Stimulated activated CD4-positive, alpha-beta T cell treated with anti-CD3 and anti-CD28 coated beads, Interleukin-4, amount 100 ng/mL, for 24 hours (primary cell): ENCODE results near the gene CCDC88A.
"Not testable (repeated sequence)": the region's sequence is repeated elsewhere in the genome, so short reads cannot be mapped to it uniquely, and the experiment has no call there.

Experiments used
- DNase-seq: peaks from one replicate; pipeline ENCODE4 v3.0.0-alpha.2; 2020

CCDC88A gene

DNA sequence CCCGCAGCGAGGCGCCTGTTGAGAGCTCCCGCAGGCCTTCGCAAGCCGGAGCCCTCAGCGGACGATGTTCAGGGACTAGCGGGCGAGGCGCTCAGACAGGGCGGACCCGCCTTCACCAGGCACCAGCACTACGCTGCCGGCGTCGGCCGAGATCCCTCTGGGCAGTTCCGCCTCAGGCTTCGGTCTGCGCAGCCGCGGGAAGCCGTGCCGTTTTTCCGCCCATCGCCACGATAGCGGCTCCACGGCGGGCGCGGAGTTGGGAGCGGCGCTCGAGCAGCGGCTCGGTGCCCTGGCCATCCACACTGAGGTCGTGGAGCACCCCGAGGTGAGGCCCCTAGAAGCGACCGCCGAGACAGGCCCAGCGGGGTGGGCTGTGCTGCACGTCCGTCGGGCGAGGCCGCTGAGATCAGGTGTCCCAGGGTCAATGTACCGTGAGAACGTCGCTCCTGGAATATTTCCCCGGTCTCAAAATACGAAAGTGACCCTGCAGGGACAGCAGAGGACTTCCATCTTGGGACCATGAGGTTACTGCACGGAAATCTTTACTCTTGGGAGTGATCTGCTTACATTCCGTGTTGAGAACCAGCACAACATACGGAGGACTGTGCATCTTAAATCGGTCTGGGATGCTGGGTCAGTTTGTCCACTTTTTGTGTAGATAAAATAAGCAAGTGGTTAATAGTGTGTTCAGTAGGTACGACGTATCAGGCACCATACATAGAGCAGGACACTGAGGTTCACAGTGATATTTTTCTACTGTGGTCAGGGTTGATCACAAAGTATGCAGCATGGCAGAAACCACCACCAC lies 137.3 kb downstream of the CCDC88A start:
- peak; percentile 89 for DNase-seq

DNA sequence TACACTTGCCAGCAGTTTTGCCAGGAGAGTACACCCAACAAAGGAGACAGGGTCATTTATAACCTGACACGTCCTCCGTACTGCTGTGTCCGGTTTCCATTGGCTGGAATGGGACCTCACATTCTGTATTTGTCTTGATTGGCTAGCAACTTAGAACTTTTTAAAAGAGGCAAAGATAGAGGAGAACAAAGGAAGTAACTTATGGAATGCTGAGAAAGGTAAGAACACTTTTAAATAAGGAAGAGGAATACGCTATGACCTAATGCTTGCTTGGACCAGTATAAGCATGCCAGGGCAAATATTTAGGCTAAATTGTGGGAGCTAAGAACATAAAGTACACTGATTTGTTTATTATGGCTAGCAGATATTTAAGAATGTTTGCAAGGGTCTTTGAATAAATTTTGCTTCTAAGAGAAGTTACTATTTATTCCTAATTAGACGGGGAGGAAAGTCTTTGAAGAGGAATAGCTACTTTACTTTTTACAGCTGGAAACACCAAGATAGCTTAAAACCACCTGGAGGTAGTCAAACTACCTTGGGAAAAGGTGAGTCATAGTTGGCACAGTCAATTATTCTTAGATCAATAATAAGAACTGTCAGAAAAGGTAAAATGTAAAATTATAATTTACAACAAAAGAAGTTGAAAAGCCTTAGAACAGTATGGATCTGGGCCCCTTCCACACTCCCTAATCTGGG lies 138.7 kb downstream of the CCDC88A start:
- DNase-seq: not testable (repeated sequence)

DNA sequence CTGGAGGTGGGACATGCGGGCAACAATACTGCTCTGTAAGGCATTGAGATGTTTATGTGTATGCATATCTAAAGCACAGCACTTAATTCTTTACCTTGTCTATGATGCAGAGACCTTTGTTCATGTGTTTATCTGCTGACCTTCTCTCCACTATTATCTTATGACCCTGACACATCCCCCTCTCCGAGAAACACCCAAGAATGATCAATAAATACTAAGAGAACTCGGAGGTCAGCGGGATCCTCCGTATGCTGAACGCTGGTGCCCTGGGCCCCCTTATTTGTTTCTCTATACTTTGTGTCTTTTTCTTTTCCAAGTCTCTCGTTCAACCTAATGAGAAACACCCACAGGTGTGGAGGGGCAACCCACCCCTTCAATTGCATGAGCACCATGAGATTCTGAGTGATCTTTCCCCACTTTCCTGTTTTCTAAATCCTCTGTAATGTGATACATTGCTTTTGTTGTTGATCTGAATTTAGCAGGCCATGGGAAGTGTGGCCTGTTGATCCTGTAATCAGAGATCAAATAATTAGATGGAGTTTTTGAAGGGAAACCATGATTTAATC lies 139.7 kb downstream of the CCDC88A start:
- DNase-seq: not testable (repeated sequence)

DNA sequence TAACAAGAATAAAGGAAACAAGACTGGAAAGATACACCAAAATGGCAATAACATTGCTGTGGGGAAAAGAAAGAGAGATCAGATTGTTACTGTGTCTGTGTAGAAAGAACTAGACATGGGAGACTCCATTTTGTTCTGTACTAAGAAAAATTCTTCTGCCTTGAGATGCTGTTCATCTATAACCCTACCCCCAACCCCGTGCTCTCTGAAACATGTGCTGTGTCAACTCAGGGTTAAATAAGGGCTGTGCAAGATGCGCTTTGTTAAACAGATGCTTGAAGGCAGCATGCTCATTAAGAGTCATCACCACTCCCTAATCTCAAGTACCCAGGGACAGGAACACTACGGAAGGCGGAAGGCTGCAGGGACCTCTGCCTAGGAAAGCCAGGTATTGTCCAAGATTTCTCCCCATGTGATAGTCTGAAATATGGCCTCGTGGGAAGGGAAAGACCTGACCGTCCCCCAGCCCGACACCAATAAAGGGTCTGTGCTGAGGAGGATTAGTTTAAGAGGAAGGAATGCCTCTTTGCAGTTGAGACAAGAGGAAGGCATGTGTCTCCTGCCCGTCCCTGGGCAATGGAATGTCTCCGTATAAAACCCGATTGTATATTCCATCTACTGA lies 140.3 kb downstream of the CCDC88A start:
- DNase-seq: not testable (repeated sequence)

DNA sequence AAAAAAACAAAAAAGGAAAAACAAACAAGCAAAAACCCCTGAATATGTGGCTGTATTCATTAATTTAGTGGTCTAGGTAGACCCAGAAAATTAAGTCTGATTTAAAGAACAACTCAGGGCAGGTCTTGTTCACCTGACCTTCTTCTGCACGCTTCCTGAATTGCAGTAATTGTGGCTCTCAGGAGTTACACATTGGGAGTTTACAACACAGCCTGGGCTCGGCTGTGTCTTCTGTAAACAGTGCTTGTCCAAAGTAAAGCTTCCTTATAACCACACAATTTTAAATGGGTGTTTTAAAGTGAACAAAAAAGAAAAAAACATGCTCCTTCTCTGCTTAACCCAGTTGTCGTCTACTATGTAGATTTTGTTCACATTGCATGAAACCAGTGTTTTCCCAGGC lies 142.3 kb downstream of the CCDC88A start:
- DNase-seq: no peak

DNA sequence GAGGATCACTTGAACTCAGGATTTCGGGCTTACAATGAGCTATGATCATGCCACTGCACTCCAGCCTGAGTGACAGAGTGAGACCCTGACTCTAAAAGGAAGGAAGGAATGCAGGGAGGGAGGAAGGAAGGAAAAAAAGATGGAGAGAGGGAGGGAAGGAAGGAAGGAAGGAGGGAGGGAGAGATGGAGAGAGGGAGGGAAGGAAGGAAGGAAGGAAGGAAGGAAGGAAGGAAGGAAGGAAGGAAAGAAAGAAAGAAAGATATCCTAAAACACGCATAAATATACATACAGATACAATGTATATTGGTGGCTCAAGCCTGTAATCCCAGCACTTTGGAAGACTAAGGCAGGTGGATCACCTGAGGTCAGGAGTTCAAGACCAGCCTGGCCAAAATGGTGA lies 145.3 kb downstream of the CCDC88A start:
- DNase-seq: not testable (repeated sequence)

DNA sequence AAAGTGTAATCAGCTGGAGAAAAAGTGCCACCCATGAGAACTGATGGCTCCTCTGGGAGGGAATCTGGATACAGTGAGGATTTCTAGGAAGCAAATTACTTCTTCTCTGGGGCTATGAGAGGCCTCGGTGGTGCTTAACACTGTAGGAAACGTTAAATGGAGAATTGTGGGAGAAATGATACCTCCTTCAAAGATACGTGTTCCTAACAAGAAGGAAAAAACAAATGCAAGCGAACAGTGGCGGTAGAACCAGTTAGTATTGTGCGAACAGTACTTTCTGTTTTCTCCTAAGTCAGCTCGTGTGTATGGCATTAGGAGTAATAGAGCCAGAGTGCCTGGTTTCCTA lies 150.0 kb downstream of the CCDC88A start:
- no peak for DNase-seq

DNA sequence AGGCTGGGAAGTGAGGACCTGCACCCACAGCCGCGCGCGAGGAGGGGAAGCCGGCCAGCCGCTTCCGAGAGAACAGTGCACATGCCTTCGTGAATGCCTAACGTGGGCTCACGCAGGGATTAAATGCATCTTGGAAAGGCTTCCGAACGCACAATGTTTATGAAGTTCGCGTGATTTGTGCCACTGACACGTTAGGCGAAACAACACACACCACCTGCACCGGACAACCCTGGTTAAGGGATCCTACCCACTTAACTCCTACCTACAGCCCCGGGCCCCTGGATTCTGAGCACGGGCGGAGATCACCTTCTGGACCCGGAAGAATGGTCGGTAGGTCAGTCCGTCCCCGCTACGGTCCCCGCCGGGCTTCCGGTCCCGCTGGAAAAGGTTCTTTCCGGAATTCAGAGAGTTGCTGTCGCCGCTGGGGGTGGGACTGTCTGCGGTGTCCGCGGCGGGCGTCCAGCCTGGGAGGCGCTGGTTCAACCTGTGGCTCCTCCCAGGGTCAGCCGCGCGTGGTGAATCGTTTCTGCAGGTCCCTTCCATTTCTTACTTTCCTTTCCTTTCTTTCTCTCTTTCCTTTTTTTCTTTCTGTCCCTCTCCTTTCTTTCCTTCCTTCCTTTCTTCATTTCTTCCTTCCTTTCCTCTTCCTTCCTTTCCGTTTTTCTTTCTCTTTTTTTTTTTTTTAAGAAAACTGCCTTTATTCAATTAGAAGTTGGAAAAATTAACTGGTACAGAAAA lies 150.6 kb downstream of the CCDC88A start, which contains the start of gene MTIF2:
TSS of gene MTIF2 (minus strand) at position 325 of the 738 bp plus-strand sequence. CDS start 5,373 bp downstream, outside the sequence.
- peak; percentile 92 for DNase-seq

DNA sequence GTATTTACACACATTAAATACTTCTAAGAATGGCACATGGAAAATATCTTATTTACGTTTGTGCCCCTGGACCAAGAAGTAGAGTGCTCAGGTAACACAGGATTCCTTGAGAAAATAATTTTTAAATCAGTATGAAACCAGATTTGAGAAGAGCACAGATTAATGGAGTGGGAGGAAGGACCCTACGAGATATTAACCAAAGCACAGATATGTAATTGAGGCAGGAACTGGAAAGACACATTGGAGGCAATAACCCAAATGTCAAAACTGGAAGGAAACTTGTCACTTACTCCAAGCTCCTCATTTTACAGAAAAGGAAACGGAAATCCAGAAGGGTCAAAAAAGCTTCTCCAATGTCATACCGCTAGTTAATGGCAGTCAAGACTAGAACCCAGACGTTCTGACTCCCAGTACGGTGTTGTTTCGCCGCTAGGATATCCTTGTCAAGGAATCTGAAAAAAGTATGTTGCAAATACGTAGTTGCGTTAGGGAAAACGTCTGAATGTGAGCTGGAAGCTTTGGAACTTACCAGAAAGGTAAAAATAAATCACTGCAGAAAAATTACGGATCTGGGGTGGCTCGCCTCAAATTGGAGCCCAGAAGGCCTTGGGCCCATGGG lies 151.3 kb downstream of the CCDC88A start:
- no peak for DNase-seq

DNA sequence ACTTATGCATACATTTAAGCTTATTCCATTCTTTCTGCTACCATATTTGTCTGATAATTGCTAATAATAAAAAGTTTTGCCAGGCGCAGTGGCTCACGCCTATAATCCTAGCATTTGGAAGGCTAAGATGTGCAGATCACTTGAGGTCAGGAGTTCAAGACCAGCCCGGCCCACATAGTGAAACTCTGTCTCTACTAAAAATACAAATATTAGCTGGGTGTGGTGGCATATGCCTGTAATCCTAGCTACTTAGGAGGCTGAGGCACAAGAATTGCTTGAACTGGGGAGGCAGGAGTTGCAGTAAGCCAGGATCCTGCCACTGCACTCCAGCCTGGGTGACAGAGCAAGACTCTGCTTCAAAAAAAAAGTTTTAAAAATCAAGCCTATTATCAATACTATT lies 160.1 kb downstream of the CCDC88A start:
- DNase-seq: not testable (repeated sequence)

DNA sequence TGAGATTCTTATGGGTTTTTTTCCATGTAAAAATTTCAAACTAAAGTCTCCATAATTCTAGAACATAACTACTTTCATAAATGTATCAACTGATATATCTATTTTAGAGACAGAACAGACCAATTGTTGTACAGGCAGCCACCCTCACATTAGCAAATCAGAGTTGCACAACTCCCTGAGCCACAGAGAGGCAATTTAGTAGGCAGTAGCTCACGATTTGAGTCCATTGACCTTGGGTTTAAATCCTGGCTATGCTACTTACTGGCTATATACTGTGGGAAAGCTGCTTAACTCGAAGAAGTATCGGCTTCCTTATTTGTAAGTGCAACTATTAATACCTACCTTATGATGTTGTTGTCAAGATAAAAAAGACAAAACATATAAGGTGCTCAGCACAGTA lies 166.8 kb downstream of the CCDC88A start:
- DNase-seq: no peak

DNA sequence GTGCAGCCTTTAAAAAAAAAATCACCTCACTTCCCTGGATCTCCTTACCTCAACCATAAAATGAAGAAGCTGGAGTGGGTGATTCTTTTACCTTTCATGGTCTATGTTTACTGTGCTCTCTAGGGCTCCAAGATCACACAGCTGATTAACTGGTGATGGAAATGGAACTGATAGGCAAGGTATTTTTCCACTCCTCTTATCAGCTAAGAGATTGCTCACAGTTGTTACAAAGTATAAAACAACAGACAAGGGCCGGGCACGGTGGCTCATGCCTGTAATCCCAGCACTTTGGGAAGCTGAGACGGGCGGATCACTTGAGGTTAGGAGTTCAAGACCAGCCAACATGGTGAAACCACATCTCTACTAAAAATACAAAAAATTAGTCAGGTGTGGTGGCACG lies 172.6 kb downstream of the CCDC88A start:
- no peak for DNase-seq

DNA sequence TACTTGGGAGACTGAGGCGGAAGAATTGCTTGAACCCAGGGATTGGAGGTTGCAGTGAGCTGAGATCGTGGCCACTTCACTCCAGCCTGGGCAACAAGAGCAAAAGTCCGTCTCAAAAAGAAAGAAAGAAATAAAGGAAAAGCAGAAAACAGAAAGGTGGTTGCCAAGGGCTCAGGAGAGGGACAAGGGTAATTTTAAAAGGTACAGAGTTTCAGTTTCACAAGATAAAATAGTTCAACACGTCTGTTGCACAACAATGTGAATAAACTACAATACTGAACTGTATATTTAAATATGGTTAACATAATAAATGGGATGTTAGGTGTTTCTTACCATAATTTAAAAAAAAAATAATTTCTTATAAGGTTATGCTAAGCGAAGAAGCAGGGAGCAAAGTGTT lies 174.2 kb downstream of the CCDC88A start:
- DNase-seq: no peak

DNA sequence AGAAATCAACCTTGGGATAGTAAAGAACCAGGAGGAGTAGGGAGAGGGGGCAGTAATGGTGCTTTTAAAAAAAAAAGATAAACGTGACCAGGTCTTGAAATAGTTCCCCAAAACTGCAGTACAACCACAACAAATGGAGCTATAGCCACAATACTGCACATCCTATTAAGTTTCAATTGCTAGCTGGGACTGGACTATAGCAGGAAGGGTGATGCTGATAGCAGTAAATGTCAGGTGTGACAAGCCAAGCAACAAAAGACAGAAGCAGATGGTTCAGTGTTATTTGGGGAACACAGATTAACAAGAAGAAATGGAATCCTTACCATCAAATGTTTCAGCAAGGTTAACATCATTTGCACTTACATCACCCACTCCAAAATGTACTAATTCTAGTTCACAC lies 177.0 kb downstream of the CCDC88A start:
- no peak for DNase-seq

DNA sequence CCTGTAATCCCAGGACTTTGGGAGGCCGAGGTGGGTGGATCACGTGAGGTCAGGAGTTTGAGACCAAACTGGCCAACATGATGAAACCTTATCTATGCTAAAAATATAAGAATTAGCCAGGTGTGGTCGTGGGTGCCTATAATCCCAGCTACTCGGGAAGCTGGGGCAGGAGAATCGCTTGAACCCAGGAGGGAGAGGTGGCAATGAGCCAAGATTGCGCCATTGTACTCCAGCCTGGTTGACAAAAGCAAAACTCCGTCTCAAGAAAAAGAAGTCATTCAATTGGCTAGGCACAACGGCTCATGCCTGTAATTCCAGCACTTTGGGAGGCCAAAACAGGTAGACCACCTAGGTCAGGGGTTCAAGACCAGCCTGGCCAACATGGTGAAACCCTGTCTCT lies 178.1 kb downstream of the CCDC88A start:
- not testable (repeated sequence) for DNase-seq

DNA sequence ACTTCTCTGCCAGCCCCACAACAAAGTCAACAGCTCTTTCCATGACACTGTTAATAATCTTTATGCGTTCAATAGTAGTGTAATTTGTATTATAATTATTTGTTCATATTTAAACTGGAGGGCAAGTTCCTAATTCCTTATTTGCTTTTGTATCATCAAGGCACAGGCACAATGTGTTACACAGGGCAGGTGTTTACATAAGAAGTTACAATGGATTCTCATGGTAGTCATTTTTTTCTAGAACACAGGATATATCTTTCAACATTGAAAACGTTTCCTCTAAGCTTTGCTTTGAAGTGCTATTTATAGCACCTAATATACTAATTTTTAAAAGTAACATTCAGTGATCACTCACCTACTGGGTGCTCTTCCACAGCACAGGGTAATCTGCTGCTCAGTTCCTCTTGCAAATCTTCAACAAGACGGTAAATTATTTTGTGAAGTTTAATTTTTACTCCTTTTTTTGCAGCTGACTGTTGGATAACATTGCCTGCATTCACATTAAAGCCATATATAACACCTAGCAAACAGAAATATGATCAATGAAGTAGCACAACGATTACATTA lies 179.9 kb downstream of the CCDC88A start:
- no peak for DNase-seq
